Stimulated activated CD8-positive, alpha-beta memory T cell treated with anti-CD3 and anti-CD28 coated beads, Interleukin-4, amount 100 ng/mL, for 4 hours (primary cell): ENCODE data around the gene CGNL1.

Experiments used
- DNase-seq, 2 donors: peaks; one replicate each; pipeline ENCODE4 v3.0.0-alpha.2; 2020; ENCODE audit warnings: low read depth in 2 of 2, low spot score in 1 of 2

The CGNL1 gene

DNA sequence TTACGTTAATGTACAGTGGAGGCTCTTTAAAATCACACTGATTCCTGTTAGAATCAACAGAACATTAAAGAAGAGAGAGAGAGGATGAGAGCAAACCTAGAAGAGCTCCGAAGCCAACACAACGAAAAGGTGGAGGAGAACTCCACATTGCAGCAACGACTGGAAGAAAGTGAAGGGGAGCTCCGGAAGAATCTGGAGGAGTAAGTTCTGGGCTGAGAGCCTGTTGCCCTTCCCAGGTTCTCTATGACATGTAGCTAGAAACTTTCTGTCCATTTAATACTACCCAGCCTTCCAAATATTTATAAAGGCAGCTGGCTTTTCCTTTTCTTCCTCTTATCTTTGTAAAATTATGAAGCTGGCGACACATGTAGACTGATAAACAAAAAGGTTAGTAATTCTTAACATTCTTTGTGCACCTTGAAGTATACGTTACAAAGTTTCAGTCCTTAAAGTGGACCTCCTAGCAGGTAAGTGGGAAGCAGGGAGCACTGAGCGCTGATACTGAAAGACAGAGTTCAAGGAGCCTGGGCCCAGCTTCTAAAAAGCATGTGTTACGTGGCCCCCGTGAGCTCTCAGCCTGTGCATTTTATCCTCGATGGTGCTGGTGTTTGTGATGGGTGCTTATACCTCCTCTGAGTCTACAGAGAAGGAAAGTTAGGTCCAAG is 75.9 kb downstream of the CGNL1 start:
- no peak for DNase-seq

DNA sequence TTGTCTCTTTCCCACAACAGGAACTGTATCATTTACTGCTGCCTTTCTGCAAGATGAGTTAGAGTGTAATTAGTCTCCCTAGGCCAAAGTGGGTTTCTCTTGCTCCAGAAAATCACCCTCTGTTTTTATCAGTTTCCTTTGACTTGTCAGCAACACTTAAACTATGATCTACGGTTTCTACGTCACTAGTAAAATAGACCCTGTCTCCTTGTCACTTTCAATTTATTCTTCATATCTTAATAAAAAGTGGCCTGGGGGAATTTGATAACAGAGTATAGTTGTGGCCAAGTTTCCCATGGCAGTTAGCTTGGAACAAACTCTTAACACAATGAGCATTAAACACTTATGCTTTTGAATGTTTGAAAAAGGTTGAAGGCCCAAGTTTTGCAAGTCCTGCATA is 79.6 kb downstream of the CGNL1 start:
- DNase-seq = no peak

DNA sequence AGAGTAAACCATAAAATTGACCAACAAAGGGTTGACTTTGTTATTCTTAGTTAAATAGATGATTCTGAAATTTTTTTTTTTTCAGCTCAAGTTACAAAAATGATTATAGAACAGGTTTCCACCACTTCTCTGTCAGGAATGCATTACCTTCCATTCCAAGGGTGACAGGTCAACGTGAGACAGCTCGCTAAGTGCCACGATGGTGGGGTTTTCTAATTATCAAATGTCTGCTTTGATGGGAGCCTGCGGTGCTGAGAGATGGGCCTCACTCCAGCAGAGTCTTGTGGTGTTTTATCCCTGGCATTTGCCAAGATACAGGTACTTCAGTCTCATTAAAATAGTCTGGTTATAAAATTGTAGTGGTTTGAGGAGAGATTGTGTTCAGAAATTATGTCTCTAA is 80.3 kb downstream of the CGNL1 start:
- DNase-seq = no peak

DNA sequence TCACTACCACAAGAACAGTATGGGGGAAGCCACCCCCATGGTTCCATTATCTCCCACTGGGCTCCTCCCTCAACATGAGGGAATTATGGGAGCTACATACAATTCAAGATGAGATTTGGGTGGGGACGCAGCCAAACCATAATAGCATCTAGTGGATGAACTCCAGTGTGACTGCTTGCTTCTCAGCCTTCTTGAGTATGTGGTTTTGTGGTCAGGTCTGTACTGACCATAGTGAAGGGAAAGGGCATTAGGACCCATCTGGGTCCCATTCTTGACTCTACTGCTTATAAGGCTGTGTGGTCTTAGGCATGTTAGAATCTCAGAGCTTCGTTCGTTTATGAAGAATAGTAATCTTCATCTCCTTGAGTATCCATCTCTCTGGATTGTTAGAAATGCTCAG is 81.4 kb downstream of the CGNL1 start:
- no peak for DNase-seq

DNA sequence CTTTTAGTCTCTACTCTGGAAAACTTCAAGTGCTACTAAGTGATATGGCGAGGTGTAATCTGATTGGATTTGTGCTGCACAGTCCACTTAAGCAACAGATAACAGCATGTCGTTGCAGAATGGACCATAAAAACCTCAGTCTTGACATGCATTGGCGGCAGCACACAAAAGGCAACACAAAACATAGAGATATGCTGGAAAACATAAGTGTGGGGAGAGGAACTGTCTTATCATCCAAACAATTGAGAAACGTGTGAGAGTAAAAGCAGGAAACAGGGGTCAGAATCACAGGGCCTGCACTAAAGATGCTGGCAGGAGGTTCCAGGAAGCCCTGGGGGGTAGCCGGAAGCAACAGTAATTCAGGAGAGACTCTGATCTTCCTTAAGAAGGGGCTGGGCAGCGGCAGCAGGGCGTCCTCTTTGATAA is 82.1 kb downstream of the CGNL1 start:
- DNase-seq = no peak

DNA sequence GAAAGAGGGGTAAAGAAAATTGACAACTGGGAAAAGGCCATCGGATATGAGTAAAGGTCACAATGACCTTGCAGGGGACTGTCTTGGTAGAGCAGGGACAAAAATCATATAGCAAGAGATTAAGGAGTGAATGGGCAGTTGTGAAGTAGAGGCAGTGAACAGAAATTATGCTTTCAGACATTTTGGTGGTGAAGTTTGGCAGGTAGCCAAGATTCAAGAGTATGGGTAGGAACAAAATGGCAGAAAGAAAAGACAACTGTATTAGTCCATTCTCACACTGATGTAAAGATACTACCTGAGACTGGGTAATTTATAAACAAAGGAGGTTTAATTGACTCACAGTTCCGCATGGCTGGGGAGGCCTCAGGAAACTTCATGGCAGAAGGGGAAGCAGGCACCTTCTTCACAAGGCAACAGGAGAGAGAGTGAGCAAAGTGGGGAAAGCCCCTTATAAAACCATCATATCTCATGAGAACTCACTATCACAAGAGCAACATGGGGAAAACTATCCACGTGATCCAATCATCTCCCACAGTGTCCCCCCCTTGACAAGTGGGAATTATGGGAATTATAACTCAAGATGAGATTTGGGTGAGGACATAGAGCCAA is 84.0 kb downstream of the CGNL1 start:
- no peak for DNase-seq

DNA sequence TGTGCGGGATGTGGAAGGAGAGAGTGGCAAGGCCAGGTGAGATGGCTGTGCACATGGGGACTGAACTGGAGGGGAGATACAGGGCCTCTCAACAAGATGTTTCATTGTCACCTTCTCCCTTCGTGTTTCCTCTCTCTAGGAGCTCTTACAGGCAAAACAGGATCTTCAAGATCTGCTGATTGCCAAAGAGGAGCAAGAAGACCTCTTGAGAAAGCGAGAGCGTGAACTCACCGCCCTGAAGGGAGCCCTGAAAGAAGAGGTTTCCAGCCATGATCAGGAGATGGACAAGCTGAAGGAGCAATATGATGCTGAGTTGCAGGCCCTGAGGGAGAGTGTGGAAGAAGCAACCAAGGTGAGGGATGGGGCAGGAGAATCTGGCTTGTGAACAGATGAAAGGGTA is 85.2 kb downstream of the CGNL1 start:
- no peak for DNase-seq

DNA sequence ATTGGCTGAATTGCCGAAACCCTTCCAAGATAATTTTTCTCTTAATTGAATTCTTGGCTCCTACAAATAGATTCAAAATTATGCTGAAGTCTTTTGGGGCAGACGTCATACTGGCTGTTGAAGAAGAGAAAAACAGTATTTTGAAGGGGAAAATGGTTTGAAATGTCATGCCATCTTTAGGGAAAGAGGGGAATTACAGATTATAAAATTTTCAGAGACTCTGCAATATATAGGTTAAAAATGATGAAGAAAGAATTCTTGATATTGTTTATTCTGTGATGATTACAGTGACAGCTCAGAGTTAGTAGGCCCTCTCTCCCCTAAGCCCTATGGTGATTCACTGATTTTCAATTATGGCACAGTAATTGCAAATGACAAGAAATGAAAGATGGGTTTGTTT is 86.1 kb downstream of the CGNL1 start:
- no peak for DNase-seq

DNA sequence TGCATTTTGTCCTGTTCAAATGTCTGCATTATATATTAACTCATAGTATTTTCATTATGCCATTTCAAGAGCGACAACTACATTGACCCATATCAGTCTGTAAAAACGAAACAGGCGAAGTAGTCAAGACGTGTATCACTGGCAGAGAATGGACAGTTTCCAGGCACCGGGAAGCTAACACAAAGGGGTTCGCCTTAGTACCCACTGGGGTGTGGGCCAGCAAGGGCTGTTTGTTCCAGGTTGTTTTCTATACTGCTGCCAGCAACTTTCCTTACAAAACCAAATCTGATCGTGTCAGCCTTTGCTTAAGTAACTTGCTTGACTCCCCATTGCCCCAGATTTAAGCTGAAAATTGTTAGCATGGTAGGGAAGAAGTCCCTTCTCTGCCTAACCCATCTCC is 87.1 kb downstream of the CGNL1 start:
- DNase-seq = no peak

DNA sequence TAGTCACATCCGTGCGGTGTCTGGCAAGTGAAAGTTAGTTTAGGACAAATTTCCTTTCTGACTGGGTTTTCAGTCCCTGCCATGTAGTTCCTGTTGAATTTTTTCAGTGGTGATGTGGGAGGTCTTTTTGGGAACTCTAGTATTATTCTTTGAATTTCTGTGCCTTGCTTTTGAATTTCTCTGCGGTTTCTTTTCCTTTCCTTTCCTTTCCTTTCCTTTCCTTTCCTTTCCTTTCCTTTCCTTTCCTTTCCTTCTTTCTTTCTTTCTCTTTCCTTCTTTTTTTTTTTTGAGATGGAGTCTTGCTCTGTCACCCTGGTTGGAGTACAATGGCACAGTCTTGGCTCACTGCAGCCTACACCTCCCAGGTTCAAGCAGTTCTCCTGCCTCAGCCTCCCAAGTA is 88.2 kb downstream of the CGNL1 start:
- DNase-seq = no peak

DNA sequence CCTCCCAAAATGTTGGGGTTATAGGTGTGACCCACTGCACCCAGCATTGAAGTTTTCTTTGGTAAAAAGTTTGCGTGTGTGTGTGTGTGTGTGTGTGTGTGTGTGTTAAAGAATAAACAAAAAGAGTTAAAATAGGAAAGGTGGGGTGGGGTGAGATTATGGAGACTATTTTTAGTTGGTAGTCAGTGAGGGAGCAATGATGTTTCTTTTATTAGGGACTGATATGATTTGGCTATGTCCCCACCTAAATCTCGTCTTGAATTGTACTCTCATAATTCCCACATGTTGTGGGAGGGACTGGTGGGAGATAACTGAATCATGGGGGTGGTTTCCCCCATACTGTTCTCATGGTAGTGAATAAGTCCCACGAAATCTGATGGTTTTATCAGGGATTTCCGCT is 92.2 kb downstream of the CGNL1 start:
- no peak for DNase-seq

DNA sequence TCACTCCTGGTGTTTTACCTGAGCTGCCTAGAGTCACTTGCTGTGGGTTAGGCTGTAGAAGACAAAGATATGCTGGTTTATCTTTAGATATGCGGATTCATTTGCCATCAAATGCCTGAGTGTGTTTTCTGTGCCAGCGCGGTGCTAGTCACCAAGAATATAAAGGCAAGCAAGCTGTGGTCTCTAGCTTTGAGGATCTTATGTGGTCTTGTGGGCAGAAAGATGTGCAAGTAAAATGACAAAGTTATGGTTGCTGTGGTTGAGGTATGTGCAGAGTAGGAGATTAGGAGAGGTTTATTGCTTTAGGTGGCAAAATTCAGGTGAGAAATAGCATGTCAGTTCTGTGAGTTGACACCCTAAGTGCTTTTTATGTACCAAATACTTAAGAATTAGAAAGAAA is 94.2 kb downstream of the CGNL1 start:
- no peak for DNase-seq

DNA sequence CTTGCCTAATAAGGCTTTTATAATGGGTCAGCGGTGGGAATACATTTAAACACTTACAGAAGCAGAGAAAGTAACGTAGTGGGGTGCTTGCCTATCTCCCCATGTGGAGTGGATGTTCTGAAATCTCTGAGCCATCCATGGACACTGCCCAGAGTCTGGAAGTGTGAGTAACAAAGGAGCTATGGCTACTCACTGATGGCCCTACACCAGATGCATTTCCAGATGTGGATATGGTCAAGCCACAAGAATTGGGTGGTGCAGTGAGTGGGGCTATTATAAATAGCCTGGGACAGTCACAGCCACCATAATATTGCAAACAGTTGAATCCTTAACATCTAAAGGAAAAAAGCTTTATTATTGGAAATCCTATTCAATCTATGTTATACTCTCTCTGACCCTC is 96.6 kb downstream of the CGNL1 start:
- no peak for DNase-seq

DNA sequence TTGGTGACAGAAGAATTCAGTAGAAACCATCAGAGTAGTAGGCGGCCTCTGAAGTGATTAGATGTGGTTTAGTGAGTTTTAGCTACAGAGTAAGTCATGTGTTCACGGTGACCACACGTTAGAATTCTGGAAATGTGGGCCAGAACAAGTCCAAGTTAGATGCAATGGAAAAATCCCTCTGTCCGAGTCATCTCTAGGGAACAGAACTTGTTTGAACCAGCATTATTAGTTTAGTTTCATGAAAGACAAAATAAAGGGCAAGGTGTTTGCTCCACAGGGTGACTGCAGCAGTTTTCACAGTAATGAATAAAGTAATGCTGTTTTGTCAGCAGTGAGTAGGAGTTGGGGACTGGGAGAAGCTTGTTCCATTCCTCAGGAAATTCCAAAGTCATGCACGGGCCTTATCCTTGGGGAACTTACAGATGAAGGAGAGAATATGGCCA is 100.2 kb downstream of the CGNL1 start:
- DNase-seq = no peak

DNA sequence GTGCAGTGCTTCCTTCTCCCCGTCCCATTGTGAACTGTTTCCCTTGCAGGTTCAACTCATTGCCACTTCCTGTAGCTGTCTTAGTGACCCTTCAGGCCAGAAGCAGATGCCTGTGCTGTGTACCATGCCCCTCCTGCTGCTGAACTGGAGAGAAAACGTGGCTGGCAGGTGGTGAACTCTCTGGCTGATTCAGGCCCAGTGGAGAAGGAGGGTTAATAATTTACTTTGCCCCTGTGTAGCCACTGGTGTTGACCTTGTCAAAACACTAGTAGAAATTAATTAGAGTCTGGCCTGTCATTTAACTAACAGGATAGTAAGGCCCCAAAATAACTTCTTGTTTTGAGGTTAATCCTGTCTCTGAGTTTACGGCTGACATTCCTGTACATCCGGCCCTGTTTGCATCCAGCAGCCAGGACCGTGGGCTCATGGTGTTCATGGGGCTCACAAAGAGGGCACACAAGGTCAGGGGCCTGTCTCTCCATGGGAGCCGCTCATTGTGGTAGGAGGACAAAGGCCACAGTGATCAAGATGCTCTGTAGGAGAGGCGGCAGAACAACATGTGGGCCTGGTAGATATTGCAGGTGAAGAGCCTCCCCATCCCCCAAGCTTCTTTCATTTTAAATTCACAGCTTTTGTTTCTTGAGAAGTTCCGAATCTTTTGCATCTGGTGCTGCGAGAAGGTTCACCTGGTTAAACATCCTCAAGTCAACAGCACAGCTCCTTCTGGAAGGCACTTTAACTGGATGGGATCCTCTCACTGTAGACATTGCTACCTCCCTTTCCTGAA is 101.6 kb downstream of the CGNL1 start:
- no peak for DNase-seq

DNA sequence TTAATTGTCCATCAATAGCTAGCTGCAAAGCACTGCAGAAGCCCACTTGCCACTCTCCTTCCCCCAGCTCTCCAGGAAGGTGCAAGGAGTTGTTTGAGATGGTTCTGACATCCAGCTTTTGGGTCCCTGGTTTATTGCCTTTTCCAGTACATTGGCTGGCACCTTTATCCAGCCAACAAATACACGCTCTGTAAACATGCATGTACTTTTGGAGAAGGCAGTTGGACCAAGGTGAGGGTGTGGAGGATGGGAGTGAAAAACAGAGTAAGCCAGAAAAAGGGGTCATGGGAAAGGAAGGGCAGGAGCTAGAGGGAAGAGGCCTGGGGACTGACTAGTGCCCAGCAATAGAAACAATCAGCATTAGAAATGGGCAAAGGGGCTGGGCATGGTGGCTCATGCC is 102.7 kb downstream of the CGNL1 start:
- DNase-seq = no peak

DNA sequence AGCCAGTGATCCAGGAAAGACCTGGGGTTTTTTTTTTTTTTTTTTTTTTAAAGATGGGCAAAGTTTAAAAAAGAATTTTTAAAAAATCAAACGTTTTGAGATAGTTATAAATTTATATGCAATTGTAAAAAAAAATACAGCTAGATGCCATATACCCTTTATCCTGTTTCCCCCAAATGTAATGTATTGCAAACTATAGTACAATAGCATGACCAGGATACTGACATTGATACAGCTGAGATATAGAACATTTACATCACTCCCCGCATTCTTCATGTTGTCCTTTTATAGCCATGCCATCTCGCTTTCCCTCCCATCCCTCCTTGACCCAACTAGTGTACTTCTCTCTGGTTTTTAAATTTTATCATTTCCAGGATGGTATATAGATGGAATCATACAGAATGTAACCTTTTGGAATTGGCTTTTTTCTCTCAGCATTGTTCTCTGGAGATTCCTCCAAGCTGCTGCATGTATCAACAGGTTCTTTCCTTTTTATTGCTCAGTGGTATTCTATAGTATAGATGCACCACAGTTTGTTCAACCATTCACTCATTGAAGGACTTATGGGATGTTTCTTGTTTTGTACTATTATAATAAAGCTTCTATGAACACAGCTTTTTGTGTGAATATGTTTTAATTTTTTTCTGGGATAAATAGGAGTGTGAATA is 104.9 kb downstream of the CGNL1 start:
- no peak for DNase-seq

DNA sequence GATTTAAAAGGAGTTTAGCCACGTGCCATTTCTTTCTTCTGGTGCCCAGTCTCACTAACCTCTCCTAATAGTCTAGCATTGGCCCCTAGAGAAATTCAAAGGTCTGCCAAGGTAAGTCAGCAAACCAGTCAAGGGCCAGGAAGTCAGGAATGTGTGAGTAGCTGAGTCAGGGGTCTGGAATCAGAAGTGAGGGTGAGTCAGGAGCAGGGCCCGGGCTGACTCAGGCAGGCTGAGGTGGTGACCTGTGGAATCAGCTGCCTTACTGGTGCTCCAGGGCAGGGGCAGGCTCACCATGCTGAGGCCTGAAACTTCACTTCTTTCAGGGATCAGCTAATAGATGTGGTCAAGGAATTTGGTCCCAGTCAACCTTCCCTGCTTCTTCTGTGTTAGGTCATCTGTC is 109.6 kb downstream of the CGNL1 start:
- no peak for DNase-seq

DNA sequence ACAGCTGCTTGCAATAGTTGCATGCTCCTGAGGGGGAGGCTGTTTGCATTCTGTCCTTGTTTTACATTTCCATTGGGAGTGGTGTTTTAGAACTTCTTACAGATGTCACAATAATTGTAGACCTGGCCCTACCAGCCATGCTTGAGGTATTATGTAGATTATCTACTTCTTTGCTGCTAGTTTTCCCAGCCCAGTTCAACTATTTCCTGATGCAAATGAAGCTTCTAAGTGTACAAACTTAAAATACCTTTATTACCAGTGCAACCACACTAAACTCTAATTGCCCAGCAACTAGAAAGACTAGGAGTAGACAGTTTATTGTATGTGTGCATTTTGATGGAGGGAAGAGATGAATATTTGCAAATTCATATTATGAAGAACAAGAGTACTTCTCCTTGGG is 110.5 kb downstream of the CGNL1 start:
- no peak for DNase-seq

DNA sequence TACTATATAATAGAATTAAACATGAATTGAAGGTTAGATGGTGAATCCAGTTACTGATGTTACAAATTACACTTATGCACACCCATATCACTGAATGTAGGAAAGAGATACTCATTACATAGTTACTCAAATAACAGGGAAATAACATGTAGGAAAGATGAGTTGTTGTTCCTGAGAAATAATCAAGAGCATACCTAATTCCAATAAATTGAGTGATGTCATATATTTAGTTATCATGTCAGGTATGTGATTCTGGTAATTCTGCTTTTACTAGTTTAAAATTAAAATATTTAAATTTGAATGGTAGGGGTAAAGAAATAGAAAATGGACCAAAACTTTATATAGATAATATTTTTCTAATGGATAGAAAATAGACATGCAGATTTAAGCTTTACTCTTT is 112.8 kb downstream of the CGNL1 start:
- DNase-seq = no peak

DNA sequence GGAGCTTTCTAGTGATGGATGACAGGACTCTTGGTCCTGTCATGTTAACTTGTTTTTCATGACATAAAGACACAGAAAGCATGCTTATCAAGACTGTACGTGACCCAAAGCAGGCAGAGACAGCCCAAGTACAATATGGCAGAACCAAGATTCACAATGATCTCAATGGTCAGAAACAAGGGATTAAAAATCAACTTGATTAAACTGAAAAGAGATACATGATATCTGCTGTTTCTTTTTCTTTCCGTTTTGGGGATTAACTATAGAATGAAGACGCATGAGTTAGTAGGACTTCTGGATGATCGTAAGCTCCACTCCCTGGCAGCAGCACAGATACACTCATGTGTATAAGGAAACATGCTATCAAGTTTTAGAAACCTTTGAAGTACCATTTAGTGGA is 117.0 kb downstream of the CGNL1 start:
- DNase-seq = no peak

DNA sequence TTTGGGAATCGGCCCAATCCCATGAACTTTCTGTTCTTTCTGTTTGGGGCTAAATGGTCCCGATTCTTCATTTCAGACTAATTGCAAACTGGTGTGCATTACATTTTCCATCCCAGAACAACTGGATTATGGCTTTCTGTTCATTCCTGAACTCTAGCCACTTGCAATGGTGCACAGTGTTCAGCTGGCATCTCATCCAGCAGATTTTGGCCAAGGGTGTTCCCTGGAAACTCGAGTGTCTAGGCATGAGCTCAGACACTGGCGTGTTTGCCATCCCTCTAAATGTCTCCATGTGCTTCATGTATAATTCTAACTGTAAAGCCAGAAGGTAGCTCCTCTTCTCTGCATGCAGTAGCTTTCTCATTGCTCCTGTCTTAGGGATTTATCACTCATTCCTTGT is 118.3 kb downstream of the CGNL1 start:
- DNase-seq = no peak
